ENCODE measurements around the gene SNRNP25.
"Not testable (repeated sequence)": the region's sequence is repeated elsewhere in the genome, so short reads cannot be mapped to it uniquely, and the experiment has no call there.

SNRNP25 gene

DNA sequence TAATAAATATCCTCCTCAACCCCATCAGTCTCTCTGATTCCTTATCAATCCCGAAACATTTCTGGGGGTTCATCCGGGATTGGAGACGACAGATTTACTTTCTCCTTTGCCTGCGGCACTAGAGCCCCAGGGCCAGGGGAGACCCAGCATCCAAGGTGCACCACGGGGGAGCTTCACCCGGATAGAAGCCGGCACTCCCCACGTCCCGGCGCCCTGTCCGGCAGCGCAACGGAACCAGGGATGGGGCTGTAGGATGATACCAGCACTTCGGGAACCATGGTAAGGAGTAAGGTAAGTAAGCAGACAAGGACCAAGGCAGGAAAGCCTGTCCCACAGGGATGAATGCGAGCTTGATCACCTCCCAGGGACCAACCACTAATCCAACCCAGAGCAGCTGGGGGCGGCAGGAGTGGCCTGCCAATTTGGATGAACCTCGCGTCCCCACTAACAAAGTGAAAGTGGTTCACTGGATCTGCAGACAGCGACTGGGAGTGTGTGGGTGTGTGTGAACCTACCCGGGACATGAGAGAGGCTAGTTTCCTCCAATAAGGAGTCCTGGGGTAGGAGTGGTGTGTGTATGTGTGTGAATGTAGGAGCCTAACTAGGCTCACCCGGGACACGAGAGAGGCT is 12.1 kb upstream of the SNRNP25 start:
- DNase-seq (ENCODE audit: low read depth in 1 of 2, low spot score in 1 of 2) = no peak

DNA sequence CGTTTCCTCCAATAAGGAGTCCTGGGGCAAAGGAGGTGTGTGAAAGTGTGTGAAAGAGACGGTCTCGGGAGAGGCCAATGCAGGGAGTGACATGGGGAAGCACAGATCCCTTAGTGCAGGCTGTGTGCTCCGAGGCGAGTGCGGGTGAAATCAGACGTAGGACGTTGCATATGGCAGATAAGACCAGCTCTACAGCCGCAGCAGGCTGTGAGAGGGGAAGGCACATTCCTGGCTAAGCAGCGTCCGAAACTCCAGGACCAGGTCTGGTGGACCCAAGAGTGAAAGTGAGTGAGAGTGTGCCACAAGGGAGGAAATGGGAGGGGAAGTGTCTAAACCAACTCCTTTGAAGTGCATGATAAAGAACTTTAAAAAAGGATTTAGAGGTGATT is 11.6 kb upstream of the SNRNP25 start:
- no peak for DNase-seq (ENCODE audit: low read depth in 1 of 2, low spot score in 1 of 2)

DNA sequence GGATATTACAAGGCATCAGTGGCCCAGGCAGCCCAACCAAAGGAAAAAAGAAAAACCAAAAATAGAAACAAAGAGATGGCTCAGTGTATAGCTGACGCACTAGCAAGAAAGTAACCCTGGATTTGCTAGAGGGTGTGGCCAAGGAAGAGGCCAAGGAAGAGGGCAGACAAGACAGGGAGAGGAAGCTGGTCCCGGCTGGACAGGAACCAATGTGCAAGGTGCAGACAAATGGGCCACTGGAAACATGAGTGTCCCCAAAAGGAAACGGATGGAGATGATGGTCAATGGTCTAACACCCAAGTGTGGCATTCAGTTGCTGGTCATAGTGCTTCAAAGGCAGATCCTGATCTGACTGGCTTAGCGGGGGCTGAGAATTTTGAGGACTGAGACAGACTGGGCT is 10.9 kb upstream of the SNRNP25 start:
- no peak for DNase-seq (ENCODE audit: low read depth in 1 of 2, low spot score in 1 of 2)

DNA sequence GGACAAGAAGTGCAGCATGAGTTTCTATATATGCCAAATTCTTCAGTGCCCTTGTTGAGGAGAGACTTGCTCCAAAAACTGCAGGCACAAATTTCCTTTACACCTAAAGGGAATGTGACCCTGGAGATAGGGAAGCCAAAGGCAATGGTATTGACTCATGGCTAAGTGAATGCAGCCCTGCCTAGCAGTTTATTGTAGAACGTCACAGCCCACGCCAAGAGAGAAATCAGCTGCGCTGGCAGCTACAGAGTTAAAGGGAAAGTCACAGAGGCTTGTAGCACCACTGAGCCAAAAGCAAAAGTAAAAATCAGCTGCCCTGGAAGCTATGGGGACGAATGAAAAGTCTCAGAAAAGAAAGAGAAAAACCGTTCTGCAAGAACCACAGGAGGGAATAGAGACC is 10.3 kb upstream of the SNRNP25 start:
- no peak for DNase-seq (ENCODE audit: low read depth in 1 of 2, low spot score in 1 of 2)

DNA sequence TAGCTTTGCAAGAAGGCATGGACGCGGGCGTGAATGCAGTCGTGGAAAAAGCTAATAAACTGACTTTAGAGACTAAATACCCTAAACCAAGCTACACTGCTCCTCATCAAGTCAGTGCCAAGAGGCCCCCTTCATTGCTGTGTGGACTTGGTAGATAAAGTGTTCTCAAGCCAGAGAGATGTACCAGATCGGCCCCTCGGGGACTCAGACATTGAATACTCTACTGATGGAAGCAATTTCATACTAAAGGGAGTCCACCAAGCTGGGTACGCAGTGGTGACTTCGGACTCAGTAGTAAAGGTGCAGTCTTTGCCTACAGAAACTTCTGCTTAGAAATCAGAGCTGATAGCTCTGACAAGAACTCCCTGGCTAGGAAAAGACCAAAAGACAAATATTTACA is 9.0 kb upstream of the SNRNP25 start:
- no peak for DNase-seq (ENCODE audit: low read depth in 1 of 2, low spot score in 1 of 2)

DNA sequence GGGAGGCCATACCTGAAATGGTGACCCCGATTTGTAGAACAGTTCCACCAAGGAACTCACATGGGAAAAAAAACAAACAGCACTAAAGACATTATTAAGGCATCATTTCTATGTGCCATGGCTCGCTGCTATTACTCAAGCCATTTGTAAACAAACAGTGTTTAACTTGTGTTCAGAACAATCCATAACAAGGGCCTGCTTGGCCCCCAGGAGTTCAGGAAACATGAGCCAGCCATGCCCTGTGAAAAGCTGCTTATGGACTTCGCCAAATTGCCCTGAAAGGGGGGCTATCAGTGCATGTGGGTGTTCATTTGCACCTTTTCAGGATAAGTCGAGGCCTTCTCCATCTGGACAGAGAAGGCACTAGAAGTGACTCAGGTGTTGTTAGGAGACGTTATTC is 8.2 kb upstream of the SNRNP25 start:
- no peak for DNase-seq (ENCODE audit: low read depth in 1 of 2, low spot score in 1 of 2)

DNA sequence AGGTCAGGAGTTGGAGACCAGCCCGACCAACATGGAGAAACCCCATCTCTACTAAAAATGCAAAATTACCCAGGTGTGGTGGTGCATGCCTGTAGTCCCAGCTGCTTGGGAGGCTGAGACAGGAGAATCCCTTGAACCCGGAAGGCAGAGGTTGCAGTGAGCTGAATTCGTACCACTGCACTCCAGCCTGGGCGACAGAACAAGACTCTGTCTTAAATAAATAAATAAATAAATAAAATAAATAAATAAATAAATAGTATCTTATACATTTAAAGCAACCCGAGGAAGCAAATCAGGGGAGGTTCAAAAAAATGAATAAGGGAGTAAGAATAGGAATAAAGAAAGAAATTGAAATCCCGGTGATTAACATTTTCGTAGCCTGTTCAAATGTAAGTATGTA is 7.1 kb upstream of the SNRNP25 start:
- DNase-seq (ENCODE audit: low read depth in 1 of 2, low spot score in 1 of 2) = not testable (repeated sequence)

DNA sequence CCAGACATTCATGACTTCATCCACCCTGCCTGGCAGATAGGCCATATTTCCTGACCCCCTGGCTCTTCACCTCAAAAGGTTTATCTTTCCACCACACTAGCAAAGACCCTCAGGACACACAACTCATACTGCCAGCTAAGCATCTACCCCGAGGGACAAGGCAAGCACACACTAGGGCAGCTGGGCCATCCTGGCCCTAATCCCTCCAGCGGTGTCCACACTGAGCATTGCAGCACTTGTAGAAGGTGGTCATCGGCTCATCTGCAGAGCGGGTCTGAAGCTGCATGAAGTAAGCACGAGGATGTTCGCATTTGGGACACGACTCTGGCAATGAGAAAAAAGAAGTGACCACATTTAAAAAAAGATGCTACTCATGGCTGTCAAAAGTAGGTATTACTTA is 6.4 kb upstream of the SNRNP25 start:
- no peak for DNase-seq (ENCODE audit: low read depth in 1 of 2, low spot score in 1 of 2)

DNA sequence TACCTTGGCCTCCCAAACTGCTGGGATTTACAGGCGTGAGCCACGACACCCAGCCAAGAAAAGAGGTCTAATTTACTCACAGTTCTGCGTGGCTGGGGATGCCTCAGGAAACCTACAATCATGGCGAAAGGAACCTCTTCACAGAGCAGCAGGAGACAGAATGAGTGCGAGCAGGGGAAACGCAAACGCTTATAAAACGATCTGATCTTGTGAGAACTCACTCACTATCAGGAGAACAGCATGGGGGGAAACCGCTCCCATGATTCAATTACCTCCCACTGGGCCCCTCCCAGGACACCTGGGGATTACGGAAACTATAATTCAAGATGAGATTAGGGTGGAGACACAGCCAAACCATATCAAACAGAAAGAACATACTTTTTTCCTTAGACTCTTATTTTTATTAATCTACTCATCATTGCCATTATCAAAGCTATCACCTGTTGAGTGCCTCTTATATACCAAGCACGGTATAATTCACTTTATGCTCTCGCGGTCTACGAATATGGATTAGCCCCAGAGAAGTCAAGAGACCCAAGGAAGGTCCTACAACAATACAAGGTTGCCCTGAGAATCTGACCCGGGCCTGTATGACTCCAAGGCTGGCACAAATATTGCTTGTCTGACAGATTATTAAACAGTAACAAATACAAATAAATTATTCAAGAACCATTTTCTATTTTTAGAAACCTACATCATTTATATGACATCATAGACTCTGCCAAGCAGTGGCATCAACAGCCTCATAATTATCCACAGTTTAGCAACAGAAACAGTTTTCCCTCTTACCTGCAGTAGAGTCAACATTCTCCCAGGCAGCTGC is 2.6 kb upstream of the SNRNP25 start:
- DNase-seq (ENCODE audit: low read depth in 1 of 2, low spot score in 1 of 2) = no peak

DNA sequence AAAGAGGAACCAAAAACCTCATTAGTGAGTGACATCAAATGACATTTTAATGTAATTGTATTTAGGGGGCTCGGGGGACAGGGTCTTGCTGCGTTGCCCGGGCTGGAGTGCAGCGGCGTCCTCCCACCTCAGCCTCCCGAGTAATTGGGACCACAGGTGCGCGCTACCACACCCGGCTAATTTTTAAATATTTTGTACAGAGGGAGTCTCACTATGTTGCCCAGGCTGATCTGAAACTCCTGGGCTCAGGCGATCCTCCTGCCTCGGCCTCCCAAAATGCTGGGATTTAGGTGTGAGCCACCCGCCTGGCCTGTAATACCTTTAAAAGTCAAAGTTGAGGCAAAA is 581 bp downstream of the SNRNP25 start:
- no peak for DNase-seq (ENCODE audit: low read depth in 1 of 2, low spot score in 1 of 2)

DNA sequence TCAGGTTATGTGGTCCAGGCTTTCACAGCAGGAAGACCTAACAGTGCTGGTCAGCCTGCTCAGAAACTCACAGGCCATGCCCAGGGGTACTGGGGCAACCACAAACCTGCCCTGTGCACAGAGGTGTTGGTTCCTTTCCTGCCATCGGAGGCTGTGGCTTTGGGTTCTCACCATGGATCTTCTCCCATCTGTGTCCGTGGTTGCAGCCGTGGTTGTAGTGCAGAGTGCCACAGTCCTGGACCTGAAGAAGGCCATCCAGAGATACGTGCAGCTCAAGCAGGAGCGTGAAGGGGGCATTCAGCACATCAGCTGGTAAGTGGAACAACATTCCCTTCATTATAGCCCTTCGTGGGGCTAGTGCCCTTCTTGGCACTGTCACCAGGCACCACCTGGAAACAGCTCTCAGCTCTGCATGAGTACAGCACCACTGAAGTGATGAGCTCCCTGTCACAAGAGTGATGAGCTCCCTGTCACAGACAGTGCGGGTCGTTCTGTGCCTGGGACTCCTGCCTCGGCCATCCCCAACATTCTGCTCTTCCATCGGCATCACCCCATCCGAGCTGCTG is 2.0 kb downstream of the SNRNP25 start:
- no peak for DNase-seq (ENCODE audit: low read depth in 1 of 2, low spot score in 1 of 2)

DNA sequence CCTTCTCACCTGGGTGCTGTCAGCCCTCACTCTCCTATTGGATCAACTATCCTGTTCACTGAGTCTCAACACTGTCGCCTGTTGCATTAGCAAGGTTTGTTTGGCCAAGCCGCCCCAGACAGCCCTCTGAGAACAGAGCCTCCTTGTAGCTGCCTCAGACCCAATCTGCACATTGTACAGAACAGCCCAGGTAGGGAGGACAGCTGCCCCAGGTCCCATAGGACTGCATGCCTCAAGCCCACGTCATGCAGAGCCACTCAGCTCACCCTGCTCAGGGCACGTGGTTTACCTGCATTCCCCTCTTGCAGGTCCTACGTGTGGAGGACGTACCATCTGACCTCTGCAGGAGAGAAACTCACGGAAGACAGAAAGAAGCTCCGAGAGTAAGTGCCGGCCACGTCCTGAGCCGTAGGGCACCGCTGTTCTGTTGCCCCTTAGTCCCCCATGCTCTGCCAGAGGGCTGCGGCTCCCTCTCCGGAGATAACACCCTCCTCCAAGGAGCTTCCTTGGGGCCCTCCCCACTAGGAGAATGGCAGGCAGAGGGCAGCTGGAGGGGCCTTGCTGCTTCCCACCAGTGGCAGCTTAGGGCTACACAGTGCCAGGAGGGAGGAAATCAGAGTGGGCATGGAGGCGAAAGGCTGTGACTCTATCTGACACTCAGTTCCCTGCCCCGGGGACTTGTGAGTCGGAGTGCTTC is 2.8 kb downstream of the SNRNP25 start:
- DNase-seq (ENCODE audit: low read depth in 1 of 2, low spot score in 1 of 2) = no peak

DNA sequence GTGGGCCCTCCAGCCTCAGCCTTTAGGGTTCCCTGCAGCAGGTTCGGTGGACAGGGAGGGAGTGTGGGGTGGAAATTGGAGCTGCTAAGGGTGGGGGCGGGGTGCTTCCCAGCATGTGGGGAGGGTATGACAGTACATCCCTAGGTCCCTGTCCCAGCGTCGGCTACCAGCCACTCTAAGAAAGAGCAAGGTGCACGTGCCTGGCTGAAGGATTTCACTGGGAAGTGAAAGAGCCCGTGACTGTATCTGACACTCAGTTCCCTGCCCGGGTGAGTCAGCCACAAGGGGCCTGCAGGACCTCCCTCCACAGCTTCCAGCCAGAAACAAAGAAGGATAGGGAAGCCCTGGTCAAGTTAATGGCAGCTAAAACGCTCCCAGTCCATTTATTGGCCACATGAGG is 4.1 kb downstream of the SNRNP25 start:
- no peak for DNase-seq (ENCODE audit: low read depth in 1 of 2, low spot score in 1 of 2)

DNA sequence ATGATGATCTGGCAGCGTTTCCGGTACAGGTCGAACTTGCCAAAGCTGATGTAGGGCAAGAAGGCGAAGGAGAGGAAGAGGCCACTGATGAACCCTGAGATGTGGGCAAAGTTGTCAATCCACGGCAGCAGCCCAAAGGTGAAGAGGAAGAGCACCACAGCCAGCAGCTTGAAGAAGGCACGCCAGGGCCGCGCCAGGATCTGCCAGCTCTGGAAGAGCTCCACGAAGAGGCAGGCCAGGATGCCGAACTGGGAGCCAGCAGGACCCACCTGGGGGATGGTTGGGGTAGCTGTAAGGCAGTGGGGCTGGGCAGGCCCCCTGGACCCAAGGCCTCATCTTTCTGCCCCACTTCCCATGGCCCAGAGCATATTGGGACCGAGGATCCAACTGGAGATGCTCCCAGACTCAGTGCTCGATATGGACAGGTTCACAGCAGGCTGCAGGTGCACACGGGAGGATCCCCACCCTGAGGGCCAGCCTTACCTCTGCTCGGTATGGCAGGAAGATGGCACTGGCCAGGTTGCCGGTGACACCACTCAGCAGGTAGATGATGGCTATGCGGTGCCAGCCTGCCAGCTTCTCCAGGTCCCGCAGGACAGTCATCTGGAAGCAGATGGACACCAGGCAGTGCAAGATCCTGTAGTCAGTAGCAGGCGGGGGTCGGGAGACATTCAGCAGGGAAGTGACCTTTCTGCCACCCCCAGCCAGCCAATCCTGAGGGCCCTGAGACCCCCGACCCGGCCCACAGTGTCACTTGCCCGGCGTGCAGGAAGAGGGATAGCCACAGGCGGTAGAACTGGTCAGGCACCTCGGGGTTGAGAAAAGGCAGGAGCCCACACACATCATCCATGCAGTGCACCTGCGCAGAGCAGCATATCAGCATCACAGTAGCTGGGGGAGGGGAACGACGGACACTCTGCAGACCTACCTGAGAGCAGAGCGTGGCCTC is 5.1 kb downstream of the SNRNP25 start:
- DNase-seq (ENCODE audit: low read depth in 1 of 2, low spot score in 1 of 2) = no peak

DNA sequence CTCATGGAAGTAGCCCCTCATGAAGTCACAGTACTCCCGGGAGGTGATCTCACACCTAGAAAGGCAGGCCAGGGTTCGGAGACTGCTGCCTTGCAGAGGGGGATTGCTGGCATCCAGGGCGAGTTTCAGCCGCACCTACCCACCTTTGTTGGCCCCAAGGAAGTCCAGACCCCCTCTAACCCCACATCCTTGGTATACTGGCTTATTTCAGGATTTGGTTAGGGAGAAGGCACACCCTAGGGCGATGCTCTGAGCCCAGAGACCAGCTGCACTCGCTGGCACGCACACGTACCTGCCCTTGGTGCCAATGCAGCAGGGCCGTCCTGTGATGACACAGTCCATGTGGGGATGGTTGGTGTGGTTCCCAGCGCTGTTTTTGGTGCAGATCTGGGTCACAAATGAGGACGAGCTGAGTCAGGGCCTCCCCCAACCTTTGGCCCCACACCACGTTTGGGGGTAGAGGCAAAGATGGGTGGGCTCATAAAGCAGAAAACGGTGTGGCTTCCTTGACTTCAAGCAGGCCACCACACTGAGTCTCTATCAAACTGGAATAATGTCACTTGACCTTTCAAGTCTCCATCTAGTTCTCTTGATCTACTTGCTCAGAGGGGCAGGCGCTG is 5.9 kb downstream of the SNRNP25 start:
- DNase-seq (ENCODE audit: low read depth in 1 of 2, low spot score in 1 of 2) = no peak

DNA sequence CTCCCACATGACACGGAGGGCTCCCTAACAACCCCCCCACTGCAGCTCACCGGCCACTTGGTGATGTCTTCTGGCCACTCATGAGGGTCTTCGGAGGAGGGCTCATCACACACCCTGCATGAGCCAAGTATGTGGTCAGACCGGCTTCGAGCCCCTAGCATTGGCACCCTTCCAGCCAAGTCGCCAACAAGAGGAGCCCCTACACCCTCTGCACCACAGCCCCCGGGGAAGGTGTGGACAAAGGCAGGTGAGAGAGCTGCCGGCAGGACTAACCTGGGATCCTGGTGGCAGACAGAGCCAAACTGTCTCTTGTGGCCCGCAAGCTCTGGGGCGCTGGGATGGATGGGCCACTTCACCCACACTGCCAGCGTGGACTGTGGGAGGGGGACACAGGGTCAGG is 6.5 kb downstream of the SNRNP25 start:
- DNase-seq (ENCODE audit: low read depth in 1 of 2, low spot score in 1 of 2) = no peak

DNA sequence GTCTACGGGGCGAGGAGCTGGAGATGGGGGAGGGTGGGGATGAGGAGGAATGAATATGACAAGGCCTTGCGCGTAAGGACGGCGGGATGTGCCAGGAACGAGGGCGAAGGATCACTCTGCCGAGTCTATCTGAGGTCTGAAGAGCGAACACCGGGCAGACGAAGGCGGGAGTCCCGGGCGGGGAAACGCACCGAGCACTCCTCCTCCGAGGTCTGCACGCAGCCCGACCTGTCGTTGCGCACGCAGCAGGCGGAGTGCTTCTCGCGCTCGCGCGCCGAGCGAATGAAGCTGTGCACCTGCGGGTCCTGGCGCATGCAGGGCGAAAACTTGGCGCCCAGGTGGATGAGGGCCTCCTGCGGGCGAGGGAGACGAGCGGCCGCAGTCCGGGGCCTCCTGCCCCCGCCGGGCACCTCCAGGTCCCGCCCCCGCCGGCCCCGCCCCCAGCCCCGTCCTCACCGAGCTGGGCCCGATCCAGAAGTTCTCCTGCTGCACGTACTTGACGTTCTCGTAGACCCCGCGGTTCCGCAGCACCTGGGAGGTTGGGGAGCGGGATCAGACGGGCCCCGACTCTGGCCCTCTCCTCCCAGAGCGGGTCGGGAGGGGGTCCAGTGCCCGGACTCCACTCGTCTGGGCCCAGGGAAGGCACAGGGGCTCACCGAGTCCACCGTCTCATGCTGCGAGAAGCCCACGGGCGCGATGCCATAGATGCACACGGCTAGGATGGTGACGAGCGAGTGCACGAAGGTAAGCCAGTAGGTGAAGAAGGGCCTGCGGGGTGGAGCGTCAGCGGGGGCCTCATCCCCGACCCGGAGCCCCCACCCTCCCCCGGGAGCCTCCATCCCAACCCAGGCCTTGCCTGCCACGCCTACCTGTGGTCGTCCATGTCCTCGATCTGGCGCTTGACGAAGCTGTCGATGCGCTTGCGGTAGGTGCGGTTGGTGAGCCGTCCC is 7.6 kb downstream of the SNRNP25 start:
- DNase-seq (ENCODE audit: low read depth in 1 of 2, low spot score in 1 of 2) = no peak

DNA sequence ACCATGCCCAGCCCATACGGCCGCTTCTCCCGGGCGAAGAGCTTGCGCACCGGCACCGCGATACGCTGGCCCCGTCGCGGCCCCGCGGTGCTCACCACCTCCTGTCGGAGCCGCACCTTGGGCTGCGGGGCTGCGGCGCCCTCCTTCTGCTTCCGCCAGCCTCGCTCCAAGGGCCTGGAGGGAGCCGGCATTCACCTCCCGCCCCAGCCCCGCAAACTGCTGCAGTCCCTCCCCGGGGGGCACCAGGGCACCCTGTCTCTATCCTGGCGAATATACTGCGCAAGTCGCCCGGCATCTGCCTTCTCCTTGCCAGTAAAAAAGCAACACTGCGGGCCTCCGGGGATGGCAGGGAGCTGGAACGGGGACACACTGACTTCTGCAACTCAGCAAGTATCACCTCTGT is 8.3 kb downstream of the SNRNP25 start:
- no peak for DNase-seq (ENCODE audit: low read depth in 1 of 2, low spot score in 1 of 2)

DNA sequence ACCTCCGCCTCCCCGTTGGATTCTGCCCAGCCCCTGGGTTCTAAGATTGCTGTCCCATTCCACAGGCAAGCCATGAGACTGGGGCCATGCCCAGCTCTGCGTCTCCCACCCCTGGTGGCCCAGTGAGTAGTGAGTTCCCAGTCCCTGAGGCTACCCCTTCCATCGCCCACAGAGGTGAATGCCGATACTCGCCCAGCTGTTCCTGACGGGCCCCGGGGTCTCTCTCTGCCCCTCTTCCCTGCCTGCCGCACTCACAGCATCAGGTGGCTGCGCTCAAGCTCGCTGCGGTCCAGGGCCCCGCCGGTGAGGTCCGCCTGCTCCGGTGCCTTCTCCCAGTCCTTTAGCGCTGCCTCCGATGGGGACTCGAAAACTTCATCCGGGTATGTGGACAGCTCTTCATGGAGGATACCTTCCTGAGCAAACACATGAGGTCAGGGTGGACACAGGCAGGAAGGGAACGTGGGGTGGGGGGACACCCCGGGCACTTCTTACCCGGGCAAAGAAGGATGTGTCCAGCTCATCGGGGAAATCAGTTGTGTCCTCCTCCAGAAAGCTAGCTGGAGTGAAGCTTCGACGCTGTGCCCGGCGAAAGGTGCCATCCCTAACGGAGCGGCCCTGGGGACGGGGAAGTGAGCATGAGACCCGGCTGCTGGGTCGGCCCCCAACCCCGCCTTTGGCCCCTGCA is 8.8 kb downstream of the SNRNP25 start:
- DNase-seq (ENCODE audit: low read depth in 1 of 2, low spot score in 1 of 2) = no peak
